Activated naive CD4-positive, alpha-beta T cell treated with anti-CD3 and anti-CD28 coated beads, Interleukin-2, amount 50 U/mL, for 24 hours (primary cell): ENCODE results near the gene LRRK1.

Experiments
- H3K27ac Mint-ChIP-seq: one replicate; pipeline ENCODE4 v1.8.0; 2021; ENCODE audit warnings: mild to moderate bottlenecking, mixed read lengths
- H3K27me3 Mint-ChIP-seq: one replicate; pipeline ENCODE4 v1.8.0; 2021; ENCODE audit warnings: mixed read lengths
- H3K36me3 Mint-ChIP-seq: one replicate; pipeline ENCODE4 v1.8.0; 2021; ENCODE audit warnings: mixed read lengths
- H3K4me1 Mint-ChIP-seq: one replicate; pipeline ENCODE4 v1.8.0; 2021; ENCODE audit warnings: mixed read lengths
- H3K4me3 Mint-ChIP-seq: one replicate; pipeline ENCODE4 v1.8.0; 2021; ENCODE audit warnings: mild to moderate bottlenecking, mixed read lengths
- H3K9me3 Mint-ChIP-seq: one replicate; pipeline ENCODE4 v1.8.0; 2021; ENCODE audit warnings: mixed read lengths

Gene LRRK1

GRCh38 chr15:100900136-100900794 lies 18.9 kb upstream of the LRRK1 start:
- no peak overlapping the region for H3K27ac Mint-ChIP-seq

GRCh38 chr15:100900795-100901169 lies 18.4 kb upstream of the LRRK1 start:
- peaks cover 4% of the 10 kb centered on the region for H3K27me3 Mint-ChIP-seq
- no peak overlapping the region for H3K27ac Mint-ChIP-seq
- no peaks in the 10 kb centered on the region for H3K36me3 Mint-ChIP-seq
- H3K4me1 Mint-ChIP-seq = no peaks in the 10 kb centered on the region
- no peaks in the 10 kb centered on the region for H3K9me3 Mint-ChIP-seq
- no peak overlapping the region for H3K4me3 Mint-ChIP-seq

More at GRCh38 chr15:100900136-100900794, 18.9 kb upstream of the LRRK1 start:
- Mint-ChIP-seq H3K9me3 (no peaks in the 10 kb centered on the region), H3K27me3 (peaks cover 4% of the 10 kb centered on the region), H3K4me1 (no peaks in the 10 kb centered on the region), H3K36me3 (no peaks in the 10 kb centered on the region), H3K4me3 (no peak overlapping the region)

- H3K27me3 Mint-ChIP-seq = peaks cover 4% of the 10 kb centered on the region
- no peaks in the 10 kb centered on the region for H3K36me3 Mint-ChIP-seq
- H3K9me3 Mint-ChIP-seq = no peaks in the 10 kb centered on the region
- H3K4me3 Mint-ChIP-seq = no peak overlapping the region
- H3K4me1 Mint-ChIP-seq = no peaks in the 10 kb centered on the region
- H3K27ac Mint-ChIP-seq = no peak overlapping the region
These were observed 17.9 kb upstream of the LRRK1 start for GRCh38 chr15:100901296-100901695.

GRCh38 chr15:100901702-100902435 lies 17.3 kb upstream of the LRRK1 start:
- Mint-ChIP-seq H3K36me3 (no peaks in the 10 kb centered on the region), H3K4me3 (no peak overlapping the region), H3K27me3 (peaks cover 6% of the 10 kb centered on the region), H3K9me3 (no peaks in the 10 kb centered on the region), H3K4me1 (no peaks in the 10 kb centered on the region), H3K27ac (no peak overlapping the region)

DNA sequence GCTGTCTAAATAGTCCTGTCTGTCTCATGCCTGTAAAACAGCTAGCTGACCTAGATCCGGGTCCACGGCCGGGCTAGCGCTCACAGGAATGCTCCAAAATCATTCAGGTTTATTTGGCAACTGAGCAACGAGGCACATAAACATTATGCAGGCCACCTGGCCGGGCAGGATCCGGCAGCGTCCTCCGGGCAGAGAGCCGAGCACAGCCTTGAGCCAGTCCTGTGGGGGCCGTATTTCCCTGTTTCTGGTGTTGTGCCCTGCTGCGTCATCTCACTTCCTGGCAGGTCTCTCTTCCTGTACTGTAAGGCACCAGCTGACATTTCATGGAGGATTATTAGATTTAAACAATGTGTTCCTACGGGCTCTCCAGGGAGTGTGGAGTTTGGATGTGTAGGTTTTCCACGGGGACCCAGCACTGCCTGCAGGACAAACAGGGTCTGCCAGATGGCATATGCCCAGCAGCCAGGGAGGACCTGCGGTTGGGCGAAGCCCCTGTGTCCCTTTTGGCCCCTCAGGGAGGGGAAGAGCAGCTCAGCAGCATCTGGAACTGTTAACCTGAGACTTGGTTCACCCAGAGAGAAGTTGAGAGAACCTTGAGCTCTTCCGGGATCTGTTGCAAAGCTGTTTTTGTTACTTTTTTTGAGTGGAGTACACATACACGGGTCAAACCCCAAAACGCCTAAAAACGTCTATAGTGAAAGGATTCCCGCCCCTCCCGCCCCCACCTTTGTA lies 16.6 kb upstream of the LRRK1 start:
- Mint-ChIP-seq H3K36me3 (no peaks in the 10 kb centered on the region), H3K9me3 (no peaks in the 10 kb centered on the region), H3K27ac (no peak overlapping the region)

GRCh38 chr15:100903168-100903554 lies 16.0 kb upstream of the LRRK1 start:
- Mint-ChIP-seq H3K27ac (no peak overlapping the region), H3K27me3 (peaks cover 7% of the 10 kb centered on the region), H3K4me1 (no peaks in the 10 kb centered on the region), H3K9me3 (no peaks in the 10 kb centered on the region), H3K36me3 (no peaks in the 10 kb centered on the region), H3K4me3 (no peak overlapping the region)

More for the DNA sequence above, 16.6 kb upstream of the LRRK1 start:
- Mint-ChIP-seq H3K4me3 (no peak overlapping the region), H3K27me3 (peaks cover 7% of the 10 kb centered on the region), H3K4me1 (no peaks in the 10 kb centered on the region)

DNA sequence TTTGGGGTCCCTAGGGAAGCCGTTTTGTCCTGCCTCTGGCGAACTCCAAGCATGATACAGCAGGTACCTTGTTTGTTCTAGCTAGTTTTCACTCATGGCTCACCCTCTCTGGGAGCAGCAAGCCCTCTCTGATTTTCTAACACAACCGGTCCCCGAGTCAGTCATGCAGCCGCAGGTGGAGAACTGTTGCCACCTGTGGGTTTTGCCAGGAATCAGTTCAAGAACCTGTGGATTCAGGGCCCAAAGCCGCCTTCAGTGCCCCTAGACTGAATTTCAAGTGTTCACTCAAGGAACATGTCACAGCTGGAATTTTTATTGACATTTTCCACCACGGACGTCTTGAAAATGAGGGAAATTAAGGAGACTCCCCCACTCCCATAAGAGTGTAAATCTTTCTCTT lies 13.3 kb upstream of the LRRK1 start:
- no peaks in the 10 kb centered on the region for H3K36me3 Mint-ChIP-seq
- no peaks in the 10 kb centered on the region for H3K4me1 Mint-ChIP-seq
- peaks cover 8% of the 10 kb centered on the region for H3K27me3 Mint-ChIP-seq
- H3K4me3 Mint-ChIP-seq = no peak overlapping the region
- H3K9me3 Mint-ChIP-seq = no peaks in the 10 kb centered on the region
- H3K27ac Mint-ChIP-seq = no peak overlapping the region

DNA sequence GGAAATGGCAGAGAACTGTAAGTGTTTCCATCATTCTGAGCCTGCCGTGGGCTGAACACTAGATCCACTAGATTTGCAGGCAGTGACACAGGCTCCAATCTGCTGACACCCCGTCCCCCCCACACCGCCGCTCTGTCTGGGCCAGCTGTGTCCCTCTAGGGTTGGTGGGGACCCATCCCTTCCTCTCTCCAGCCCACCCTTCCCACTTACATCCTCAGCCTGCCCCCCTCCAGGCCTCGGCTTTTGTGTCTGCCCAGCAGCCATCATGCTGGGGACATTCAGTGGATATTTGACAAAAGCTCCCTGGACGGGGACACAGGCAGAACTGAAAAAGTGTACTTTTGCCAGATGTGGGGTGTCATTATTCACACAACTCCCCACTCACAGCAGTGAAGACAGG lies 10.7 kb upstream of the LRRK1 start:
- H3K4me1 Mint-ChIP-seq = no peaks in the 10 kb centered on the region
- H3K4me3 Mint-ChIP-seq = no peak overlapping the region
- no peaks in the 10 kb centered on the region for H3K36me3 Mint-ChIP-seq
- H3K9me3 Mint-ChIP-seq = no peaks in the 10 kb centered on the region
- no peak overlapping the region for H3K27ac Mint-ChIP-seq
- peaks cover 14% of the 10 kb centered on the region for H3K27me3 Mint-ChIP-seq

DNA sequence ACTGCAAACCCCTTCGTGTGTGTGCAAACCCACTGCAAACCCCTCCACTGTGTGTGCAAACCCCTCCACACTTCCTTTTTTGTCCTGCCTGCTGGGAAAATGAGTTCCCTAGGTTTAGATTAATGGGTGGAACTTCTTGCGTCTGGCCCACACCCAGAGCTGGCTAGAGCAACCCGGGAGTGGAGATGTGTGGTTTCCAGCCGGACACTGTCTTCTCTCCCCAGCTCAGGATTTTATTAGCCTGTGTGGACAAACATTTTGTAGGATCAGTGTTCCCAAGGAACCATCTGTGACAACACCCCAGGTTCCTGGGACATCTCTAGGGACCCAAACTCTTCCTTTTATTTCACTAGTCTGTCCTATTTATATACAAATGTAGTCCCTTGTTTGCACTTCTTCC lies 9.6 kb upstream of the LRRK1 start:
- Mint-ChIP-seq H3K4me3 (no peak overlapping the region), H3K27ac (no peak overlapping the region), H3K36me3 (no peaks in the 10 kb centered on the region), H3K9me3 (no peaks in the 10 kb centered on the region), H3K4me1 (no peaks in the 10 kb centered on the region), H3K27me3 (peaks cover 20% of the 10 kb centered on the region)

- H3K27me3 Mint-ChIP-seq = peaks cover 21% of the 10 kb centered on the region
- H3K9me3 Mint-ChIP-seq = no peaks in the 10 kb centered on the region
- H3K4me3 Mint-ChIP-seq = no peak overlapping the region
- H3K4me1 Mint-ChIP-seq = no peaks in the 10 kb centered on the region
- H3K36me3 Mint-ChIP-seq = no peaks in the 10 kb centered on the region
- no peak overlapping the region for H3K27ac Mint-ChIP-seq
These were observed 8.9 kb upstream of the LRRK1 start for GRCh38 chr15:100909989-100910955.

DNA sequence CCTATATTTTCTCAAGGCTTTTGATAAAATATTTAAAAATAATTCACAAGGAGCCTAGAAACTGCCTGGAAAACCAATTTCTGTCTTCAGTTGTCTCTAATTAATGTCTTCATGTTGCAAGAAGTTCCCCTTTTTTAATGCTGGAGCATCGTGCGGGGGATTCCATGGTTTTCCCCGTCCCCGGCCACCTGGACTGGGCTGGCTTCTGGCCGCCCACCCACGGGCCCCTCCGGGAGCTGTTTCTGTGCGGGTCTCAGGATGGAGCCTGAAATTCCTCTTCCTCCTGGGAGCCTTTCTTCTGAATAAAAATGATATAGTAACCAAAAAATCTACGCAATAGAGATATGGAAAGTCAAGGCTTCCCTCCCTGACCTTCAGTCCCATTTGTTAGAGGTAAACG lies 8.1 kb upstream of the LRRK1 start:
- Mint-ChIP-seq H3K4me1 (no peaks in the 10 kb centered on the region), H3K4me3 (no peak overlapping the region), H3K9me3 (no peaks in the 10 kb centered on the region), H3K36me3 (no peaks in the 10 kb centered on the region), H3K27me3 (peaks cover 24% of the 10 kb centered on the region), H3K27ac (no peak overlapping the region)

- H3K4me1 Mint-ChIP-seq = peaks cover 6% of the 10 kb centered on the region
- H3K36me3 Mint-ChIP-seq = no peaks in the 10 kb centered on the region
- no peaks in the 10 kb centered on the region for H3K9me3 Mint-ChIP-seq
- no peak overlapping the region for H3K4me3 Mint-ChIP-seq
- peaks cover 33% of the 10 kb centered on the region for H3K27me3 Mint-ChIP-seq
- H3K27ac Mint-ChIP-seq = no peak overlapping the region
These were observed 5.2 kb upstream of the LRRK1 start for GRCh38 chr15:100913961-100914360.

GRCh38 chr15:100914876-100915275 lies 4.3 kb upstream of the LRRK1 start:
- peaks cover 6% of the 10 kb centered on the region for H3K4me1 Mint-ChIP-seq
- H3K27ac Mint-ChIP-seq = no peak overlapping the region
- no peaks in the 10 kb centered on the region for H3K9me3 Mint-ChIP-seq
- no peaks in the 10 kb centered on the region for H3K36me3 Mint-ChIP-seq
- H3K4me3 Mint-ChIP-seq = no peak overlapping the region
- H3K27me3 Mint-ChIP-seq = peaks cover 32% of the 10 kb centered on the region

GRCh38 chr15:100918034-100918689 lies 995 bp upstream of the LRRK1 start:
- Mint-ChIP-seq H3K27me3 (peaks cover 51% of the 10 kb centered on the region), H3K36me3 (no peaks in the 10 kb centered on the region), H3K27ac (no peak overlapping the region), H3K4me1 (peaks cover 16% of the 10 kb centered on the region), H3K9me3 (no peaks in the 10 kb centered on the region), H3K4me3 (peak overlapping the region; percentile 86)
